Esophagus muscularis mucosa (tissue), 4 donors: Measurements from ENCODE around the gene BTLA.

Source experiments
- CTCF ChIP-seq, 3 experiments: fragments of 200-600 bp in 2 of 3; fragments of 450-650 bp in 1 of 3; sonication (generic) in 2 of 3; IDR thresholded peaks; one replicate each; pipeline ENCODE4 v1.5.1; 2017 to 2019; ENCODE audit warnings: antibody characterized with exemption in 3 of 3, mild to moderate bottlenecking in 2 of 3, moderate library complexity in 1 of 3
- EP300 ChIP-seq: sonication (generic); formaldehyde crosslinking; IDR thresholded peaks from one replicate; pipeline ENCODE4 v1.6.1; 2017; ENCODE audit warnings: antibody characterized with exemption
- POLR2A ChIP-seq: fragments of 450-650 bp; IDR thresholded peaks from one replicate; pipeline ENCODE4 v1.6.1; 2017; ENCODE audit warnings: antibody characterized with exemption, moderate library complexity, mild to moderate bottlenecking, low read depth

GRCh38 chr3:112500621-112501020 lies 1.3 kb upstream of the BTLA start:
- TF ChIP-seq CTCF (IDR thresholded peaks at IDR 0.05) (no peak), EP300 (no peak), POLR2A (no peak)
